ENCODE results near the gene AHRR. TPM values are rescaled to one million over a fixed set of nuclear protein-coding genes. Genes with fewer than 3 reads are reported as not detected.

AHRR gene
- total RNA-seq, 1 donor from 2014 or later, result 10.5 TPM

DNA sequence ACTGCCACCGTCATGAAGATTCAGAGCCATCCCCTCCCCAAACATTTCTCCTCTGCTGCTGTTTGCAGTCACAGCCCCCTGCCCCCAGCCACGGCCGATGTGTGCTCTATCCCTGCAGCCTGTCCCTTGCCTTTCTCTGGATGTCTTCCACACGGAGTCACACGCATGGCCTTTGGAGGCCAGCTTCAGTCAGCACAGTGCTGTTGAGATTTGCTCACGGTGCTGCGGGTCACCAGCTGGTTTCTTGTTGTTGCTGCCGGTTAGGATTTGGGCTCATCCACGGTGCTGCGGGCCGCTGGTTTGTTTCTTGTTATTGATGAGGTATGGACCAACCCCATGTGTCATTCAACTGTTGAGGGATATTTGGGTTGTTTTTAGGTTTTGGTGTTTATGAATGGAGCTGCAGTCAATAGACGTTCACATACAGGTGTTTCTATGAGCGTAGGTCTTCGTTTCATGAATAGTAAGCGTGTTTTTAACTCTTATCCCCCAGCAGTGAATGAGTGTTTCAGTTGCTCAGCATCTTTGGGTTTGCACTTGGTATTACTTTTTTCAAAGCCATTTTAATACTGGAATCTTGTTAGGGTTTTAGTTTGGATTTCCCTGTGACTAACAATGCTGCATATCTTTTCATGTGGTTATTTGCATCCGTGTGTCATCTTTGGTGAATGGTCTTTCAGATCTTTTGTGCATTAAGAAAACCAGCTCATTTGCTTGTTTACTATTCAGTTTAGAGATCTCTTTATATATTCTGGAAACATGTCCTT lies 57.6 kb downstream of the AHRR start:
- Histone ChIP-seq H3K79me2 (ENCODE audit: insufficient read depth, low read length) (peaks cover 19% of the 10 kb centered on the region), H3K9ac (ENCODE audit: low read length) (peak overlapping the region; percentile 72), H2AFZ (ENCODE audit: low read depth, low read length) (no peak overlapping the region), H4K20me1 (ENCODE audit: insufficient read depth, low read length) (no peaks in the 10 kb centered on the region), H3K4me2 (ENCODE audit: low read length) (peak overlapping the region; percentile 69), H3K27me3 (ENCODE audit: insufficient read depth, low read length) (no peaks in the 10 kb centered on the region), H3K36me3 (ENCODE audit: insufficient read depth, low read length) (no peaks in the 10 kb centered on the region), H3K9me3 (ENCODE audit: insufficient read depth, low read depth, low read length) (no peaks in the 10 kb centered on the region), H3K4me3 (ENCODE audit: insufficient read depth, low read depth, low read length) (peak overlapping the region; percentile 24), H3K27ac (ENCODE audit: low read depth, low read length) (peak overlapping the region; percentile 87), H3K4me1 (ENCODE audit: insufficient read depth, low read length) (peaks cover 33% of the 10 kb centered on the region)
- Mint-ChIP-seq H3K4me1 (ENCODE audit: low read depth, unreplicated experiment) (peaks cover 34% of the 10 kb centered on the region), H3K4me3 (ENCODE audit: unreplicated experiment) (no peak overlapping the region), H3K36me3 (ENCODE audit: low read depth, unreplicated experiment) (peaks cover 11% of the 10 kb centered on the region), H3K27ac (ENCODE audit: unreplicated experiment) (no peak overlapping the region), H3K9me3 (ENCODE audit: unreplicated experiment) (peaks cover 10% of the 10 kb centered on the region), H3K27me3 (ENCODE audit: low read depth, unreplicated experiment) (peaks cover 5% of the 10 kb centered on the region)
- DNase-seq (ENCODE audit: low read depth) (peak; percentile 79), FAIRE-seq (peak; percentile 32)
- TF ChIP-seq, protein P1, sequence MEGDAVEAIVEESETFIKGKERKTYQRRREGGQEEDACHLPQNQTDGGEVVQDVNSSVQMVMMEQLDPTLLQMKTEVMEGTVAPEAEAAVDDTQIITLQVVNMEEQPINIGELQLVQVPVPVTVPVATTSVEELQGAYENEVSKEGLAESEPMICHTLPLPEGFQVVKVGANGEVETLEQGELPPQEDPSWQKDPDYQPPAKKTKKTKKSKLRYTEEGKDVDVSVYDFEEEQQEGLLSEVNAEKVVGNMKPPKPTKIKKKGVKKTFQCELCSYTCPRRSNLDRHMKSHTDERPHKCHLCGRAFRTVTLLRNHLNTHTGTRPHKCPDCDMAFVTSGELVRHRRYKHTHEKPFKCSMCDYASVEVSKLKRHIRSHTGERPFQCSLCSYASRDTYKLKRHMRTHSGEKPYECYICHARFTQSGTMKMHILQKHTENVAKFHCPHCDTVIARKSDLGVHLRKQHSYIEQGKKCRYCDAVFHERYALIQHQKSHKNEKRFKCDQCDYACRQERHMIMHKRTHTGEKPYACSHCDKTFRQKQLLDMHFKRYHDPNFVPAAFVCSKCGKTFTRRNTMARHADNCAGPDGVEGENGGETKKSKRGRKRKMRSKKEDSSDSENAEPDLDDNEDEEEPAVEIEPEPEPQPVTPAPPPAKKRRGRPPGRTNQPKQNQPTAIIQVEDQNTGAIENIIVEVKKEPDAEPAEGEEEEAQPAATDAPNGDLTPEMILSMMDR (IDR thresholded peaks at IDR 0.05; ENCODE audit: insufficient read depth, low read depth, low read length), result no peak
- no peak for TF ChIP-seq EZH2 (IDR thresholded peaks at IDR 0.05; ENCODE audit: insufficient read depth, low read length)

DNA sequence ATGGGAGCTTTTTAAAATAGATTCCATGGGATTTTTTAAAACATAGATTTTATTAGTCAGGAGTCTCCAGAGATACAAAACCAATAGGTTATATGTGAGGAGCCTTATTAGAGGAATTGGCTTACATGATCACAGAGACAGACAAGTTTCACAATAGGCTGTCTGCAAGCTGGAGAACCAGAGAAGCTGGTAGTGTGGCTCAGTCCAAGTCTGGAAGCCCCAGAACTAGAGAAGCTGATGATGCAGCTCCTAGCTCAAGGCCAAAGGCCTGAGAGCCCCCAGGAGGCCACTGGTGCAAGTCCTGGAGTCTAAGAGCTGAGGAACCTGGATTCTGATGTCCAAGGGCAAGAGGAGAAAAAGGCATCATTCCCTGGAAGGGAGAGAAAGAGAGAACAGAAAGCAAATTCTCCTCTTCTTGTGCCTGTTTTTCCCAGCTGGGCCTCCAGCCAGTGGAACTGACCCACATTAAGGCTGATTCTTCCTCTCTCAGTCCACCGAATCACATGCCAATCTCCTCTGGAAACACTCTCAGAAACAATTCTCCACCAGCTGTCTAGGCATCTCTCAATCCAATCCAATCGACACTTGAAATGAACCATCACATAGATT lies 59.3 kb downstream of the AHRR start:
- H3K4me1 Mint-ChIP-seq (ENCODE audit: low read depth, unreplicated experiment), result peaks cover 26% of the 10 kb centered on the region
- no peaks in the 10 kb centered on the region for H3K27me3 Mint-ChIP-seq (ENCODE audit: low read depth, unreplicated experiment)
- Histone ChIP-seq H3K4me1 (ENCODE audit: insufficient read depth, low read length) (peaks cover 24% of the 10 kb centered on the region), H3K9ac (ENCODE audit: low read length) (no peak overlapping the region), H3K4me3 (ENCODE audit: insufficient read depth, low read depth, low read length) (no peak overlapping the region), H3K79me2 (ENCODE audit: insufficient read depth, low read length) (peaks cover 6% of the 10 kb centered on the region), H2AFZ (ENCODE audit: low read depth, low read length) (no peak overlapping the region), H4K20me1 (ENCODE audit: insufficient read depth, low read length) (no peaks in the 10 kb centered on the region), H3K4me2 (ENCODE audit: low read length) (no peak overlapping the region), H3K27me3 (ENCODE audit: insufficient read depth, low read length) (no peaks in the 10 kb centered on the region), H3K9me3 (ENCODE audit: insufficient read depth, low read depth, low read length) (peaks cover 4% of the 10 kb centered on the region), H3K27ac (ENCODE audit: low read depth, low read length) (no peak overlapping the region), H3K36me3 (ENCODE audit: insufficient read depth, low read length) (peaks cover 7% of the 10 kb centered on the region)
- FAIRE-seq (no peak), DNase-seq (ENCODE audit: low read depth) (no peak)
- H3K27ac Mint-ChIP-seq (ENCODE audit: unreplicated experiment), result no peak overlapping the region
- peaks cover 16% of the 10 kb centered on the region for H3K9me3 Mint-ChIP-seq (ENCODE audit: unreplicated experiment)
- H3K4me3 Mint-ChIP-seq (ENCODE audit: unreplicated experiment), result no peak overlapping the region
- peaks cover 15% of the 10 kb centered on the region for H3K36me3 Mint-ChIP-seq (ENCODE audit: low read depth, unreplicated experiment)
- no peak for TF ChIP-seq EZH2 (IDR thresholded peaks at IDR 0.05; ENCODE audit: insufficient read depth, low read length)
- TF ChIP-seq, protein P1 (IDR thresholded peaks at IDR 0.05; ENCODE audit: insufficient read depth, low read depth, low read length), result no peak

- peaks cover 2% of the 10 kb centered on the region for H3K27me3 Mint-ChIP-seq (ENCODE audit: low read depth, unreplicated experiment)
These were observed 61.6 kb downstream of the AHRR start for GRCh38 chr5:383066-383465.

More at GRCh38 chr5:383066-383465, 61.6 kb downstream of the AHRR start:
- H3K9me3 ChIP-seq (ENCODE audit: insufficient read depth, low read depth, low read length), result peaks cover 4% of the 10 kb centered on the region
- peaks cover 7% of the 10 kb centered on the region for H3K36me3 ChIP-seq (ENCODE audit: insufficient read depth, low read length)
- no peak overlapping the region for H3K4me3 ChIP-seq (ENCODE audit: insufficient read depth, low read depth, low read length)
- peaks cover 13% of the 10 kb centered on the region for H3K79me2 ChIP-seq (ENCODE audit: insufficient read depth, low read length)
- Mint-ChIP-seq H3K4me3 (ENCODE audit: unreplicated experiment) (no peak overlapping the region), H3K4me1 (ENCODE audit: low read depth, unreplicated experiment) (peaks cover 25% of the 10 kb centered on the region), H3K27ac (ENCODE audit: unreplicated experiment) (no peak overlapping the region), H3K36me3 (ENCODE audit: low read depth, unreplicated experiment) (peaks cover 24% of the 10 kb centered on the region), H3K9me3 (ENCODE audit: unreplicated experiment) (peaks cover 22% of the 10 kb centered on the region)
- no peak overlapping the region for H3K9ac ChIP-seq (ENCODE audit: low read length)
- no peaks in the 10 kb centered on the region for H4K20me1 ChIP-seq (ENCODE audit: insufficient read depth, low read length)
- DNase-seq (ENCODE audit: low read depth) (no peak), FAIRE-seq (no peak)
- no peak overlapping the region for H3K4me2 ChIP-seq (ENCODE audit: low read length)
- peaks cover 19% of the 10 kb centered on the region for H3K4me1 ChIP-seq (ENCODE audit: insufficient read depth, low read length)
- no peak overlapping the region for H2AFZ ChIP-seq (ENCODE audit: low read depth, low read length)
- TF ChIP-seq EZH2 (IDR thresholded peaks at IDR 0.05; ENCODE audit: insufficient read depth, low read length), result no peak
- TF ChIP-seq, protein P1 (IDR thresholded peaks at IDR 0.05; ENCODE audit: insufficient read depth, low read depth, low read length), result no peak
- no peak overlapping the region for H3K27ac ChIP-seq (ENCODE audit: low read depth, low read length)
- H3K27me3 ChIP-seq (ENCODE audit: insufficient read depth, low read length), result no peaks in the 10 kb centered on the region
